Smooth muscle cell (in vitro differentiated cells): ENCODE data around the gene LPAR5. TPM values are rescaled to one million over a fixed set of nuclear protein-coding genes. Genes with fewer than 3 reads are reported as not detected.
A peak's percentile ranks its signal among the peaks of the same experiment; 100 is the strongest.

Experiments used
- DNase-seq: peaks from one replicate; lab custom pipeline; 2025; ENCODE audit not compliant: unreplicated experiment; lab: John Stamatoyannopoulos, UW
- H2AFZ ChIP-seq: fragments of 200-600 bp; sonication (generic); 2 replicates; pipeline ENCODE4 v1.6.0; 2016; ENCODE audit warnings: antibody characterized with exemption, low read depth, mild to moderate bottlenecking
- H3F3A ChIP-seq: fragments of 200-600 bp; sonication (generic); 2 replicates; pipeline ENCODE4 v1.6.0; 2017; ENCODE audit warnings: antibody characterized with exemption, low read depth
- H3K27ac ChIP-seq: fragments of 200-600 bp; sonication (generic); 2 replicates; pipeline ENCODE4 v1.5.1; 2016; ENCODE audit warnings: low read depth, mild to moderate bottlenecking
- H3K27me3 ChIP-seq: fragments of 200-600 bp; sonication (generic); 2 replicates; pipeline ENCODE4 v1.6.1; 2016; ENCODE audit warnings: low read depth, mild to moderate bottlenecking
- H3K36me3 ChIP-seq: fragments of 200-600 bp; sonication (generic); 2 replicates; pipeline ENCODE4 v1.5.1; 2016; ENCODE audit warnings: low read depth
- H3K4me1 ChIP-seq: fragments of 200-600 bp; sonication (generic); 2 replicates; pipeline ENCODE4 v1.5.1; 2016; ENCODE audit warnings: low read depth
- H3K4me2 ChIP-seq: fragments of 200-600 bp; sonication (generic); 2 replicates; pipeline ENCODE4 v1.6.0; 2016; ENCODE audit warnings: mild to moderate bottlenecking
- H3K4me3 ChIP-seq: fragments of 200-600 bp; sonication (generic); 2 replicates; pipeline ENCODE4 v1.5.1; 2016; ENCODE audit warnings: mild to moderate bottlenecking
- H3K79me2 ChIP-seq: fragments of 200-600 bp; sonication (generic); 2 replicates; pipeline ENCODE4 v1.6.0; 2016; ENCODE audit warnings: low read depth, mild to moderate bottlenecking
- H3K9ac ChIP-seq: fragments of 200-600 bp; sonication (generic); 2 replicates; pipeline ENCODE4 v1.6.0; 2016; ENCODE audit warnings: low read depth
- H3K9me3 ChIP-seq: fragments of 200-600 bp; sonication (generic); replicated peaks from 2 replicates; pipeline ENCODE4 v1.5.1; 2016; ENCODE audit warnings: low read depth
- H4K20me1 ChIP-seq: fragments of 200-600 bp; sonication (generic); 2 replicates; pipeline ENCODE4 v1.6.0; 2016; ENCODE audit warnings: low read depth
- WGBS: methylation state at CpG from one replicate; pipeline ENCODE4 v1.1.7; 2016; ENCODE audit warnings: low lambda C conversion rate; 5-methylcytosine and 5-hydroxymethylcytosine counted together
- polyA plus RNA-seq: library from polyadenylated mRNA; unstranded; fragments of >200 nt; fragmentation: Nextera tagmentation; extraction: Ambion mirVana; gene quantifications from 2 replicates; pipeline ENCODE4 v1.2.1, GENCODE V29; 2016
- total RNA-seq: library from RNA; depleted of rRNA; stranded (reverse); fragments of >200 nt; gene quantifications from 2 replicates; pipeline ENCODE4 v1.2.3, GENCODE V29; 2014
- TF ChIP-seq, protein P1 (sequence below): fragments of 200-600 bp; sonication (generic); IDR thresholded peaks from 2 replicates; pipeline ENCODE4 v1.5.1; 2017; ENCODE audit warnings: borderline replicate concordance, mild to moderate bottlenecking, antibody characterized with exemption; ENCODE audit not compliant: insufficient read depth, poor library complexity, severe bottlenecking

Gene LPAR5
- total and polyA plus RNA-seq, 2 experiments from 2014 or later = 1.8 to 2.0 TPM

DNA sequence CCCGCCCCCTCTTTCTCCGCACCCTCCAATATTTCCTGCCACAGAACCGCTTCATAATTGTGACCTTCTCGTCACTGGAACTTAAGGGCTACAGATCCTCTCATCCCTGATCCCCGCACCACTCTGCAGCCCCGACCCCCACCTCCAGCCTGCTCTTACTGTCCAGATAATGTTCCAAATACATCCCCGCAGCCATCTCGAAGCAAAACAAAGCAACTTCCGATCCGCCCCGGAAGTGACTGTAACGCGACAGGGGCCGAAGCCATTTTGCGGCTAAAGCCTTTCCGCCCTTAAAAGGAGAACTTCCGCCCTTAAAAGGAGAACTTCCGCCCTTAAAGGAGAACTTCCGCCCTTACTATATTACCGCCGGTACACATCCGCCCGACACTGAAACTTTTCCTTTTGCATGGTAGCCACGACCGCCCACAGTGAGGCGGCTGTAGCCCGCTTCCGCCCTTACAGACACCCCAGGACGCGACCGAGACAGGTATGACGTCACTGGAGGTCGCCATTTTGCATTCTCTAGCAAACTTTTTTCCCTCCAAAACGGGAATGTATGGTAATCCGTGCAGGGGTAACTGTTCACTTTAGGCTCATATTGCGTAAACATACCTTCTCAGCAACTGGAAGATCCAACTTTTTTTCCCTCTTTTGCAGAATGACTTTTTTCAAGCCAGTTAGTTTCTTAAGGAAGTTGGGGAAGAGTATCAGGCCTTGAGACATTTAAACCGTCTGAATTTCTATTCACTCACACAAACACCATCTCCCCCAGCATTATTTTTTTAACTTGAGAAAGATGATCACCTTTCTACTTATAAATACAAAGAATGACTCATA, 27.4 kb upstream of the LPAR5 start, which contains the start of gene ING4:
ING4 (minus strand) TSS at position 214 of the 837 bp plus-strand sequence; CDS start at position 196, 18 bp downstream.
- Histone ChIP-seq H4K20me1 (no peaks in the 10 kb centered on the region), H3F3A (peaks cover 26% of the 10 kb centered on the region), H3K27me3 (no peaks in the 10 kb centered on the region), H3K9me3 (no peaks in the 10 kb centered on the region), H3K4me2 (peak within 1 kb of the TSS; percentile 90), H2AFZ (peak within 1 kb of the TSS; percentile 81), H3K9ac (peak within 1 kb of the TSS; percentile 81), H3K4me1 (peaks cover 11% of the 10 kb centered on the region), H3K4me3 (peak within 1 kb of the TSS; percentile 75), H3K79me2 (peaks cover 22% of the 10 kb centered on the region), H3K27ac (peak within 1 kb of the TSS; percentile 79), H3K36me3 (no peaks in the 10 kb centered on the region)
- WGBS = 3% methylated on average over 35 of the region's 37 CpGs
- TF ChIP-seq, protein P1, sequence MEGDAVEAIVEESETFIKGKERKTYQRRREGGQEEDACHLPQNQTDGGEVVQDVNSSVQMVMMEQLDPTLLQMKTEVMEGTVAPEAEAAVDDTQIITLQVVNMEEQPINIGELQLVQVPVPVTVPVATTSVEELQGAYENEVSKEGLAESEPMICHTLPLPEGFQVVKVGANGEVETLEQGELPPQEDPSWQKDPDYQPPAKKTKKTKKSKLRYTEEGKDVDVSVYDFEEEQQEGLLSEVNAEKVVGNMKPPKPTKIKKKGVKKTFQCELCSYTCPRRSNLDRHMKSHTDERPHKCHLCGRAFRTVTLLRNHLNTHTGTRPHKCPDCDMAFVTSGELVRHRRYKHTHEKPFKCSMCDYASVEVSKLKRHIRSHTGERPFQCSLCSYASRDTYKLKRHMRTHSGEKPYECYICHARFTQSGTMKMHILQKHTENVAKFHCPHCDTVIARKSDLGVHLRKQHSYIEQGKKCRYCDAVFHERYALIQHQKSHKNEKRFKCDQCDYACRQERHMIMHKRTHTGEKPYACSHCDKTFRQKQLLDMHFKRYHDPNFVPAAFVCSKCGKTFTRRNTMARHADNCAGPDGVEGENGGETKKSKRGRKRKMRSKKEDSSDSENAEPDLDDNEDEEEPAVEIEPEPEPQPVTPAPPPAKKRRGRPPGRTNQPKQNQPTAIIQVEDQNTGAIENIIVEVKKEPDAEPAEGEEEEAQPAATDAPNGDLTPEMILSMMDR = no peak
- peak; percentile 71 for DNase-seq

DNA sequence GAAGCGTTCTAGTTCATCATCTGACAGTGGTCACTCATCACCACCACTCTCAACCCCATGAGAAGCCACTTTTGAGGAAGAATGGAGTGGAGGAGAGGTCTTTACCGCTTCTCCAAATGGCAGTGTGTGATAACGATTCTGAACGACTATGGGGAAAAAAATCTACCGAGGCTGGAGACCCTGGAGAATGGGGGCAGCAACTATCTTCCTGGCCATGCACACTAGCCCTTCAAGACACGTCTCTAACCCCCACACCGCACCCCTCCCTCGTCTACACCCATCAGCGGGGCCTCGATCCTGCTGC, 26.8 kb upstream of the LPAR5 start:
- Histone ChIP-seq H3K9ac (peak overlapping the region; percentile 81), H3K36me3 (no peaks in the 10 kb centered on the region), H3K4me2 (peak overlapping the region; percentile 90), H3K9me3 (no peaks in the 10 kb centered on the region), H3K4me1 (peaks cover 11% of the 10 kb centered on the region), H3K27me3 (no peaks in the 10 kb centered on the region), H3K79me2 (peaks cover 22% of the 10 kb centered on the region), H2AFZ (peak overlapping the region; percentile 72), H3K4me3 (peak overlapping the region; percentile 75), H3F3A (peaks cover 25% of the 10 kb centered on the region), H3K27ac (peak overlapping the region; percentile 61), H4K20me1 (no peaks in the 10 kb centered on the region)
- TF ChIP-seq, protein P1 = no peak
- WGBS = 7% methylated on average over 10 of the region's 10 CpGs
- no peak for DNase-seq

DNA sequence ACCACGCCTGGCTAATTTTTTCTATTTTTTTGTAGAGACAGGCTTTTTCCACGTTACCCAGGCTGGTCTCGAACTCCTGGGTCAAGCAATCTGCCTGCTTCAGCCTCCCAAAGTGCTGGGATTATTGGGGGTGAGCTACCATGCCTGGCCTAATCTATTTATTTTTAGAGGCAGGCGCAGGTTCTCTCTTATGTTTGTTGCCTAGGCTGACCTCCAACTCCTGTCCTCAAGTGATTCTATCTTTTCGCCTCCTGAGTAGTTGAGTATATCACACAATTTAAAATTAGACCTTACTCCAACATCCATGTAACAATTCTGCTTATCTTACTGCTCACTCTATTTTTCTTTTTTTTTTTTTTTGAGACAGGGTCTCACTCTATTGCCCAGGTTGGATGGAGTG, 18.2 kb upstream of the LPAR5 start:
- H3F3A ChIP-seq = no peaks in the 10 kb centered on the region
- no peaks in the 10 kb centered on the region for H3K79me2 ChIP-seq
- TF ChIP-seq, protein P1 = no peak
- no peak overlapping the region for H3K4me3 ChIP-seq
- H3K4me1 ChIP-seq = no peaks in the 10 kb centered on the region
- no peak overlapping the region for H2AFZ ChIP-seq
- no peaks in the 10 kb centered on the region for H3K9me3 ChIP-seq
- WGBS = 97% methylated on average over 5 of the region's 5 CpGs
- H3K27ac ChIP-seq = no peak overlapping the region
- no peaks in the 10 kb centered on the region for H4K20me1 ChIP-seq
- H3K36me3 ChIP-seq = no peaks in the 10 kb centered on the region
- no peak overlapping the region for H3K4me2 ChIP-seq
- no peaks in the 10 kb centered on the region for H3K27me3 ChIP-seq
- no peak overlapping the region for H3K9ac ChIP-seq
- DNase-seq = no peak
